Sciatic nerve (tissue), 2 donors: ENCODE measurements around the gene SYTL3. TPM values are rescaled to one million over a fixed set of nuclear protein-coding genes. Genes with fewer than 3 reads are reported as not detected.
"Not testable (repeated sequence)": the region's sequence is repeated elsewhere in the genome, so short reads cannot be mapped to it uniquely, and the experiment has no call there.

Source experiments
- ATAC-seq: fragments of 200-7000 bp; cut with Tn5 transposase; one replicate; pipeline ENCODE4 v1.9.1; 2020; ENCODE audit warnings: mild to moderate bottlenecking, moderate library complexity
- DNase-seq: peaks from one replicate; pipeline ENCODE4 v3.0.0-alpha.2; 2020; ENCODE audit warnings: low spot score
- intact Hi-C: fragments of 100-400 bp; cut with DNase I; formaldehyde crosslinking; loops from one replicate; pipeline ENCODE4 v1.14.2; 2022
- total RNA-seq: library from RNA; stranded (reverse); fragmentation: NEBNext Ultra II Directional; extraction: Animal tissue kit (Norgen Biotek cat#: 25700); gene quantifications from one replicate; pipeline ENCODE4 v1.2.1, GENCODE V29; 2021
- donor health status: DM: no; HTN: no; CAD: no.
- donor health status: DM: no; HTN: no; CAD: no.

Gene SYTL3
- total RNA-seq, 1 donor from 2014 or later: 2.5 TPM

- intact Hi-C loops: no loop called here
- no peak for DNase-seq
- no peak for ATAC-seq
Observed at GRCh38 chr6:158634695-158635426, 15.0 kb upstream of the SYTL3 start.

DNA sequence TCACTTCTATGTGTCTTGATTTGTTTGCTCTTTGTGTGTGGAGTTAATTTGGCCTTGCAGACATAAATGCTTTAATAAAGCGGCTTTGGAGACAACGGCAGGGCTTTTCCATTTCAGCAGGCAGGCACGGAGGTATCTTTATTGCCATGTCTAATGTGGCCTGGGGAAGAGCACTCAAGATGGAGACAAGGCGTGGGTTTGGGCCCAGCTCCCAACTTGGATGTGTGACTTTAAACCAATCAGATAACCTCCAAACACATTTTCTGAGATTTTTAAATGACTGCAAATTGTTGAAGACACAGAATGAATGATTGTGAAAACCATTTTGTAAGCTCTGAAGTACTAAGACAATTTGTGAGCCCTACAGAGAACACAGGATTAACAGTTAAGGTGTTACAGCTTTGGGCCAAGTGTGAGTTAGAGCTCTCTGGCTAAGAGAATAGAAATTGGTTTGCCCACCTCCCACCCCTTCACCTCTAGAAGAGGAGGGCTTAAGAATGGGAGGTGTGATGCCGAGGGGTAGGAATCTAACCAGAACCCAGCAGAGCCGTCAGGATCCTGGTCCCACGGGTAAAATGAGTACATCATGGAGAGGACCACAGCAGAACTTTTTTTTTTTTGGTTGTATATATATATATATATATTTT, 14.3 kb upstream of the SYTL3 start:
- ATAC-seq: no peak
- intact Hi-C loops: no loop called here
- DNase-seq: no peak

DNA sequence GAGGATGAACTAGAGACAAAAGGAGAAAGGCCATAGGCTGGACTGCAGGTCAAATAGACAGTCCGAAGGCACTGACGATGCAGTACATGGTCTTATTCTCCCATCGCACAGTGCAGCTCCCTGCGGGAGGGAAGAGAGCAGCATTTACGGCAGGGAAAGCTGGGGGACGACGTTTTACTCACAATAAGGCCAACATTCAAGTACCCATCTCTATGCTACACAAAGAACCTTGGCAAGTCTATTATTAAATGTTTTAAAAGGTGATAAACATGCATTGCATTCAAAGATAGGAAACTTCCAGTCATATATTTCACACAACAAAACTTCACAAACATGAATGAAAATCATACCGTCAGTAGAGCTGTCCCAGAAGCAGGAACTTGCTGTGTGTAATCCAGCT, 13.1 kb upstream of the SYTL3 start:
- DNase-seq (no peak), ATAC-seq (no peak)
- intact Hi-C loops: no loop called here

DNA sequence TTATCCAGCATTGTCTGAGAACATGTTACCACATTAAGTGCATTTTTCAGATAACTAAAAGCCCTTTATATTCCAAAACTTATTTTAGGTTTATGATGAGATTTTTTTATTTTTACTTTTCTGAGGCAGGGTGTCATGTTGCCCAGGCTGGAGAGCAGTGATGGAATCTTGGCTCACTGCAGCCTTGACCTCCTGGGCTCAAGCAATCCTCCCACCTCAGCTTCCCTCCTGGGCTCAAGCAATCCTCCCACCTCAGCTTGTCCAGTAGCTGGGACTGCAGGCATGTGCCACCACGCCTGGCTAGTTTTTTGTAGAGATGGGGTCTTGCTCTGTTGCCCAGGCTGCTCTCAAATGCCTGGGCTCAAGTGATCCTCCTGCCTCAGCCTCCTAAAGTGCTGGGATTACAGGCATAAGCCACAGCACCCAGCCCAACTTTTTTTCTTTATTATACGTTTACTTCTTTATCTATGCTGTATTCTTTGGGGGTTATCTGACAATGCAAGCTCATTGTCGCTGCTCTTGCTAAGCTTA, 11.5 kb upstream of the SYTL3 start:
- DNase-seq (no peak), ATAC-seq (no peak)
- intact Hi-C loops: no loop called here

DNA sequence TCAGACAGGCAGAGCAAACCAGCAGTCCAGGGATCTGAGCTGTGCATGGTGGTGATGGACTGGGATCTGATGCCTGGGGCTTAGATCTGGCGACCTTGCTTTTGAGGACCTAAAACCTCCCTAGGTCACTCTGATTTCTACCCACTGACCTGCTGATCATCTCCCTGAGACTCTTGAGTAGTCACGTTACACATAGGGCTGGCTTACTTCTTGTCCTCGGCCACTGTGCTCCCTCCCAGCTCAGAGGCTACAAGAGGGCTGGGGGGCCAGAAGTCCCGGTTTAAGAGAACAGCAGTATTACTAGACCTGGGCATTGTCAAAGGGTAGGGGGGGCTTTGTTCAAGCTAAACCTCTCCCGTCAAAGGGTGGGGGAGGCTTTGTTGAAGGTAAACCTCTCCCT, 10.8 kb upstream of the SYTL3 start:
- ATAC-seq (no peak), DNase-seq (no peak)
- intact Hi-C loops: no loop called here

DNA sequence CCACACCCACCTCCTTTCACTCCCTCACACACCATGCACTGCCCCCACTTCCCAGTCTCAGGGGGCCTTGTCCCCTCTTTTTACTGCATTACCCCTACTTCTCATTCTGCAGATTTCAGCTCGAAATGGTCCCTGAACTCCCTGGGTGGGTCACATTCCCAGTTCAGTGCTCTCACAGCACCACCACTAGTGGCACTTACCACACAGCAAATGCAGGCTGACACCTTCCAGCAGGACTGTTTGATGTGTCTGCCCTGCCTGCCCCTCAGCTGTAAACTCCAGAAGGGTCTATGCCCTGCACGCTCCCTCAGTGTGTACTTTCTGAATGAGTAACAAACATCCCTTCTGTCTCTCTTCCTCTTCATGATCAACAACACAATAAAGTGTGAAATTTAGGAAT, 9.3 kb upstream of the SYTL3 start:
- DNase-seq (no peak), ATAC-seq (no peak)
- intact Hi-C loops: no loop called here

GRCh38 chr6:158642097-158642601, 7.7 kb upstream of the SYTL3 start:
- DNase-seq (no peak), ATAC-seq (no peak)
- intact Hi-C loops: no loop called here

DNA sequence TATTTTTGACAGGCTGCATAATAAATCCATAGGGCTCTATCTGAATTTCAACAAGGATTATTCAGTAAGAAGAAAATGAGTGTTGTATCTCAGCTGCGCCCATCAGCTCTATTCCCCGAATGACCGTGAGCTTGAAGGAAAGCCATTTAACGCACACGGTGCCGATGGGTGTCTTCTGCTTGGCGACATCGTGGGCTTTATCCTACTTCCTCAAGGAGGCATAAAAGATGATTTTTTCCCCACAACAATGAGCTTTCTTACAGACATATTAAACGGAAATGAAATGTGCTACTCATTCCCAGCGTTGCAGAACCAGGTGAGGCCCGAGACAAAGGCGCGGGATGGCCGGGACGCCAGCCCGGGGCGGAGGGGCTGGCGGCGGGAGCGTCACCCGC, 6.0 kb upstream of the SYTL3 start:
- no peak for ATAC-seq
- no peak for DNase-seq
- intact Hi-C loops: no loop called here

DNA sequence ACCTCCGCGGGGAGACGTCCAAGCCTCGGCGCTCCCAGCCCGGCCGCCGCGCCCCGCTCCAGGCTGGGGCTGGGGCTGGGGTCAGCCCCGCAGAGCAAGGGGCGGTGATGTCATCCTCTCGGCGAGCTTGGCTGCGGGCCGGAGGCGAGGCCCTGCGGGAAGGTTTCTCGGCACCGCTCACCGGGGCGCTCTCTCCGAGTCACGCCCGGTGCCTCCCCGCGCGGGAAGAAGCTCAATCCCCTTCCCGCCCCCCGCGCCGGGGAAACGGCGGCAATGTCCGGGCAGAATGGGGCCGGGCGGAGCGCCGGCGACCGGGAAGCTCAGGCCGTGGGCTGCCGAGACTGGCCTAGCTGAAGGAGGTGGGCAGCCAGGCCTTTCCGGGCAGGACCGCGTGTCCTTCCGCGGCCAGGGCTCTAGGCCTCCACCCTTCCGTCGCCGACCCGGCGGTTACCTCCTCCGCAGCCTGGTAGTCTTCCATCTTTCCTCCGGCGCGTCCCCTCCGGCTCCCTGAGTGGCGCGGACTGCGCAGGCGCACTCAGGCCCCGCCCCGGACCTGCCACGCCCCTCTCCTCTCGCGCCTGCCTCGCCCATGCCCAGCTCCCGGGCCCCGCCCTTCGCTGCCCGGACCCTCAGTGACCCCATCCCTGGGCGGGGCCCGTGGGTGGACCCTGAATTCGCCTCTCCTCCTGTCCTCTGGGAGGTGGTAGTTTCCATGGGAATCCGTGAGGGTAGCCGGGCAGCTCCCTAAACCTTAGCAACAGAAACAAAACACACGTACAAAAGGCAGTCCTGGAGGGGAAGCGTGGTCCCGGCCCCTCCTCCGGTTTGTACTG, 5.4 kb upstream of the SYTL3 start, which contains the start of gene DYNLT1:
TSS of gene DYNLT1 (minus strand) at position 513 of the 833 bp plus-strand sequence. CDS start at position 478, 35 bp downstream.
- peak; percentile 95 for DNase-seq
- peak; percentile 99 for ATAC-seq

DNA sequence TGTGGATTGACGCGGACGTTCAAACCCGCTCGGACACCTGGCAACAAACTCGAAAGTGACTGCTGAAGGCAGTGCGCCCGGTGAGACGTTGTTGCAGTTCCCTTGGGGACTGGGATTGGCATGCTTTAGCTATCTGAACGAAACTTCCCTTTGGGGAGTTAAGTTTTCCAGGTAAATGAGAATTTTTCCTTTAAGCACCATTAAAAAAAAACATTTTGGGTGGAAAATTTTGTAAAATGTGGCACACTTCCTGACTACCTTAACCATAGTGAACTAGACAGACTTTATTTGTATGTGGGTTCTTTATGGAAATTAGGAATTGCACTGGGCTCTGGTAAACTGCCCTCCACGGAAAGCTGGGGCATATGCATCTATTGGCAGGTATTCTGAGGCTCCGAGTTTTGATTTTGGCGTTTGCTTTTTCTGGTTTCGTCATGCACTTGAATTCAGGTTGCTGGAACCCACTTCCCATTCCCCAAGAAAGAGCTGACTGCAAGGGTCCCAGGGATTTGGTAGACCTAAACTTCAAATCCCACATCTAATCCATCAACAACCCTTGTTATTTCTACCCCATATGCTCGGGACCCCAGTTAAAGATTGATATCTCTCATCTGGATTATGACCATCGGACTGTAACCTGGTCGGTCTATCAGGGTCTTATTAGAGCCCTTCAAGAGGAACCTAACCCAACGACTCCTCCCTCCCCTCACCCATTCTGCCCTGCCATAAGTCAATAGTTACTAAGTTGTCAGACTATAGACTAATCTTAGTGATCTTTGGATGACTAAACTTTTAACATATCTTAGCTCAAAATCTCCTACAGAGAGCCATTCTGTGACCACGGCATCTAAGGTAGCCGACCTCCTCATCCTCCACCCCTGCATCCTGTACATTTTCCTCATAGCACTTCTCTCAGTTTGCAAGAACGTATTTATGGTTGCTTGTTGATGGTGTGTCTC, 4.5 kb upstream of the SYTL3 start:
- ATAC-seq (no peak), DNase-seq (peak; percentile 18)
- intact Hi-C loops: no loop called here

More for the DNA sequence above, 5.4 kb upstream of the SYTL3 start, which contains the start of gene DYNLT1:
- intact Hi-C loops: no loop called here

- DNase-seq: peak; percentile 26
- no peak for ATAC-seq
- intact Hi-C loops: no loop called here
Observed at GRCh38 chr6:158646023-158646910, 3.6 kb upstream of the SYTL3 start.

DNA sequence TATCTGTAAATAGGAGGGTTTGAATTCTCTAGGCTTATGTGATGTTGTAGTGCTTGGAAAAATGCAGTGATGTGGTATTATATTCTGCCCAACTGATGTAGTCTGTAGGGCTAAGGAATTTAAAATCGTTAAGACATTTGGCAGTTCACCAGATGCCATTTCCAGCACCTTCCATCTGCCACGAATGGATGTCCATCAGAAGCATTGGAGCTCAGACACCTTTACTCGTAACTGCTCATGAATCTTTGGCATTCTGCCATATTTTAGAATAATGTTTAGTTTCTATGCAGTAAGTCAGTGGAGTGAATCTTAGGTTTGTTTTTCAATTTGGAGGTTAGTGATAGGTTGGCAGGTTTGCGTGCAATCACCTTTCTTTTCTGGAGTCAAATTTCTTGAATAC, 2.4 kb upstream of the SYTL3 start:
- DNase-seq: no peak
- no peak for ATAC-seq
- intact Hi-C loops: no loop called here

DNA sequence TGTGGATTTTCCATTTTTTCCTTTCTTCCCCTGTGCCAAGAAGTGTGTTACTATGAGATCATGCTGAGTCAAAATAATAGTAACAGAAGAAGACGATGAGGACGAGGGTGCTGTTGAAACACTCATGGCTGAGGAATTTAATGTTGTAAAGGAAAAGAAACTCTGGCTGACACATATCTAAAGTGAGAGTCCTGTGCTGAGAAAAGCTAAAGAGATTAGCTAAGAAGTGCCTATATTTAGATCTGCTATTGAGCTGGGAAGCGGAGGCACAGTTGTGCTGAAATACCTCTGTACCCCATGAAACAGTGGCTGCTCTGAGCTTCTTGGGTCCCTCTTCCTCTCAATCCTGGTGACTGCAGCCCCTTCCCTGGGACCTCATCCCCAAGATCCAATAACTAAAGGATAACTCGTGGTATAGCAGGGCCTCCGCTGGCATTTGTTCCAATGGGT, 1.1 kb upstream of the SYTL3 start:
- ATAC-seq: no peak

DNA sequence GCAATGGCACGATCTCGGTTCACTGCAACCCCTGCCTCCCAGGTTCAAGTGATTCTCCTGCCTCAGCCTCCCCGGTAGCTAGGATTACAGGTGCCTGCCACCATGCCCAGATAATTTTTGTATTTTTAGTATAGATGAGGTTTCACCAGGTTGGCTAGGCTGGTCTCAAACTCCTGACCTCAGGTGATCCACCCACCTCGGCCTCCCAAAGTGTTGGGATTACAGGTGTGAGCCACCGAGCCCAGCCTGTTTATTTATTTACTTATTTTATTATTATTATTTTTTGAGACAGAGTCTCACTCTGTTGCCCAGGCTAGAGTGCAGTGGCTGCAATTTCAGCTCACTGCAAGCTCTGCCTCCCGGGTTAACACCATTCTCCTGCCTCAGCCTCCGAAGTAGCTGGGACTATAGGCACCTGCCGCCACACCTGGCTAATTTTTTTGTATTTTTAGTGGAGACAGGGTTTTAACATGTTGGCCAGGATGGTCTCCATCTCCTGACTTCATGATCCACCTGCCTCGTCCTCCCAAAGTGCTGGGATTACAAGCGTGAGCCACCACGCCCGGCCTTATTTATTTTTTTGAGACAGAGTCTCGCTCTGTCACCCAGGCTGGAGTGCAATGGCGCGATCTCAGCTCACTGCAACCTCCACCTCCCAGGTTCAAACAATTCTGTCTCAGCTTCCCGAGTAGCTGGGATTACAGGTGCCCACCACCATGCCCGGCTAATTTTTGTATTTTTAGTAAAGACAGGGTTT, 2.3 kb downstream of the SYTL3 start:
- ATAC-seq, intact Hi-C loops, DNase-seq: not testable (repeated sequence)

More for the DNA sequence above, 1.1 kb upstream of the SYTL3 start:
- DNase-seq: peak; percentile 17
- intact Hi-C loops: no loop called here

GRCh38 chr6:158653577-158654354, 3.9 kb downstream of the SYTL3 start:
- ATAC-seq: peak; percentile 69
- intact Hi-C loops: no loop called here
- DNase-seq: no peak

DNA sequence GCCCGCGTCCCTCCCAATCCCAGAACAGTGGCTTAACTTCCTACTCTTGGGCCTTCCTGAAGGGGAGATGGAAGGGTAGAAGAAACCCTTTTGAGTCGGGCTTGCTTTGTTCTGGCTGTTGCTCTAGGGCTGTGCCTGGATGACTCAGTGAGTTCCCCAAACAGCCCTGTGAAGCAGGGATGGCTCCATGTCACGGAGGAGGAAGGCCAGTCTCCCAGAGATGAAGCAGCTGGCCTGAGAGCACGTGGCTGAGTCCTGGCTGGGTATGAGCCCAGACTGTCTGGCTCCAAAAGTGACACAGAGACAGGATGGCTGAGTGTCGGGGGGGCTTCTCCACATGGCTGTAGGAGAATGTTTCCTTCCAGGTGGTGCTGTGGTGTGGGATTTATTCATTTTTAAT, 4.6 kb downstream of the SYTL3 start:
- intact Hi-C loops: no loop called here
- peak; percentile 71 for DNase-seq
- peak; percentile 85 for ATAC-seq
